Skin of body (tissue), 2 donors: Measurements from ENCODE around the gene FRAS1. TPM values are rescaled to one million over a fixed set of nuclear protein-coding genes. Genes with fewer than 3 reads are reported as not detected.
"Not testable (repeated sequence)": the region's sequence is repeated elsewhere in the genome, so short reads cannot be mapped to it uniquely, and the experiment has no call there.

Experiments
- DNase-seq: peaks from one replicate; lab custom pipeline; 2025; lab: John Stamatoyannopoulos, UW
- total RNA-seq: library from RNA; depleted of rRNA; stranded (reverse); fragments of >200 nt; gene quantifications from one replicate; pipeline ENCODE4 v1.2.3, GENCODE V29; 2014

FRAS1 gene
- total RNA-seq, 1 donor from 2014 or later, result 15.2 TPM

- no peak for DNase-seq
Measured at GRCh38 chr4:78213218-78213617, 156.1 kb downstream of the FRAS1 start.

- no peak for DNase-seq
Measured at GRCh38 chr4:78214078-78214477, 157.0 kb downstream of the FRAS1 start.

- DNase-seq, result no peak
Measured at GRCh38 chr4:78217557-78217956, 160.4 kb downstream of the FRAS1 start.

- DNase-seq, result no peak
Measured at GRCh38 chr4:78218260-78218659, 161.1 kb downstream of the FRAS1 start.

GRCh38 chr4:78219825-78220224, 162.7 kb downstream of the FRAS1 start:
- no peak for DNase-seq

- no peak for DNase-seq
Measured at GRCh38 chr4:78220283-78220682, 163.2 kb downstream of the FRAS1 start.

GRCh38 chr4:78222575-78223186, 165.6 kb downstream of the FRAS1 start:
- no peak for DNase-seq

- no peak for DNase-seq
Measured at GRCh38 chr4:78225236-78225635, 168.1 kb downstream of the FRAS1 start.

GRCh38 chr4:78226279-78226678, 169.2 kb downstream of the FRAS1 start:
- no peak for DNase-seq

GRCh38 chr4:78227411-78228057, 170.4 kb downstream of the FRAS1 start:
- no peak for DNase-seq

GRCh38 chr4:78235800-78236199, 178.7 kb downstream of the FRAS1 start:
- DNase-seq, result no peak

GRCh38 chr4:78237360-78237759, 180.2 kb downstream of the FRAS1 start:
- DNase-seq, result no peak

- no peak for DNase-seq
Measured at GRCh38 chr4:78242071-78242470, 184.9 kb downstream of the FRAS1 start.

- no peak for DNase-seq
Measured at GRCh38 chr4:78244705-78245485, 187.8 kb downstream of the FRAS1 start.

- DNase-seq, result no peak
Measured at GRCh38 chr4:78247536-78248285, 190.6 kb downstream of the FRAS1 start.

GRCh38 chr4:78250500-78250899, 193.4 kb downstream of the FRAS1 start:
- no peak for DNase-seq

- DNase-seq, result not testable (repeated sequence)
Measured at GRCh38 chr4:78252773-78253172, 195.7 kb downstream of the FRAS1 start.

GRCh38 chr4:78254893-78255292, 197.8 kb downstream of the FRAS1 start:
- no peak for DNase-seq

- DNase-seq, result no peak
Measured at GRCh38 chr4:78265006-78265405, 207.9 kb downstream of the FRAS1 start.

GRCh38 chr4:78267790-78268189, 210.7 kb downstream of the FRAS1 start:
- no peak for DNase-seq

- no peak for DNase-seq
Measured at GRCh38 chr4:78268597-78268996, 211.5 kb downstream of the FRAS1 start.

GRCh38 chr4:78275450-78275849, 218.3 kb downstream of the FRAS1 start:
- DNase-seq, result not testable (repeated sequence)
